ENCODE measurements around the gene SFI1.

DNA sequence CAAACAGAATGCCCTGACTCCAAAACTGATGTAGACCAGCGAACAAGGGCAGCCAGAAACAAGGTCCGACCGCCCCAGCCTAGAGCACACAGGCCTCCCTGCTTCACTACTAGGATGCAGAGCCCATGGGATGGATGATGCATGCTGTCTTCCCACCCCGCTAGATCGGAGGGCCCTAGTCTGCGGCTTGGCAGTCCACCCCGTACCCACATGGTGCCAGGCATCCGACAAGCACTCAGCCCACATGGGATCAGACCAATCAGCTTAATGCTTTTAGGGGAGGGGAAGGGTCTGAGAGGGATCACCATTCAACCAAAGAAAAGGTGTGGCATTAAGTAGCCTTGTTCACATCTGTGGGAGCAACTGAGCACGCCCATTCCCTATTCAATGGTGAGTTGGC lies 135.1 kb downstream of the SFI1 start:
- TF ChIP-seq, protein P1, sequence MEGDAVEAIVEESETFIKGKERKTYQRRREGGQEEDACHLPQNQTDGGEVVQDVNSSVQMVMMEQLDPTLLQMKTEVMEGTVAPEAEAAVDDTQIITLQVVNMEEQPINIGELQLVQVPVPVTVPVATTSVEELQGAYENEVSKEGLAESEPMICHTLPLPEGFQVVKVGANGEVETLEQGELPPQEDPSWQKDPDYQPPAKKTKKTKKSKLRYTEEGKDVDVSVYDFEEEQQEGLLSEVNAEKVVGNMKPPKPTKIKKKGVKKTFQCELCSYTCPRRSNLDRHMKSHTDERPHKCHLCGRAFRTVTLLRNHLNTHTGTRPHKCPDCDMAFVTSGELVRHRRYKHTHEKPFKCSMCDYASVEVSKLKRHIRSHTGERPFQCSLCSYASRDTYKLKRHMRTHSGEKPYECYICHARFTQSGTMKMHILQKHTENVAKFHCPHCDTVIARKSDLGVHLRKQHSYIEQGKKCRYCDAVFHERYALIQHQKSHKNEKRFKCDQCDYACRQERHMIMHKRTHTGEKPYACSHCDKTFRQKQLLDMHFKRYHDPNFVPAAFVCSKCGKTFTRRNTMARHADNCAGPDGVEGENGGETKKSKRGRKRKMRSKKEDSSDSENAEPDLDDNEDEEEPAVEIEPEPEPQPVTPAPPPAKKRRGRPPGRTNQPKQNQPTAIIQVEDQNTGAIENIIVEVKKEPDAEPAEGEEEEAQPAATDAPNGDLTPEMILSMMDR (IDR thresholded peaks at IDR 0.05), result no peak
- TF ChIP-seq POLR2A (IDR thresholded peaks at IDR 0.05), result no peak

All from thyroid gland (tissue), 4 donors.